Stimulated activated CD4-positive, alpha-beta T cell treated with anti-CD3 and anti-CD28 coated beads, Interleukin-12 subunit alpha, Interleukin-12 subunit beta, amount 100 ng/mL, for 24 hours (primary cell): ENCODE data around the gene SDE2.
"Not testable (repeated sequence)": the region's sequence is repeated elsewhere in the genome, so short reads cannot be mapped to it uniquely, and the experiment has no call there.

ENCODE experiments used
- DNase-seq, 2 experiments: peaks; one replicate each; pipeline ENCODE4 v3.0.0-alpha.2; 2020; ENCODE audit warnings: low read depth in 2 of 2

Gene SDE2

DNA sequence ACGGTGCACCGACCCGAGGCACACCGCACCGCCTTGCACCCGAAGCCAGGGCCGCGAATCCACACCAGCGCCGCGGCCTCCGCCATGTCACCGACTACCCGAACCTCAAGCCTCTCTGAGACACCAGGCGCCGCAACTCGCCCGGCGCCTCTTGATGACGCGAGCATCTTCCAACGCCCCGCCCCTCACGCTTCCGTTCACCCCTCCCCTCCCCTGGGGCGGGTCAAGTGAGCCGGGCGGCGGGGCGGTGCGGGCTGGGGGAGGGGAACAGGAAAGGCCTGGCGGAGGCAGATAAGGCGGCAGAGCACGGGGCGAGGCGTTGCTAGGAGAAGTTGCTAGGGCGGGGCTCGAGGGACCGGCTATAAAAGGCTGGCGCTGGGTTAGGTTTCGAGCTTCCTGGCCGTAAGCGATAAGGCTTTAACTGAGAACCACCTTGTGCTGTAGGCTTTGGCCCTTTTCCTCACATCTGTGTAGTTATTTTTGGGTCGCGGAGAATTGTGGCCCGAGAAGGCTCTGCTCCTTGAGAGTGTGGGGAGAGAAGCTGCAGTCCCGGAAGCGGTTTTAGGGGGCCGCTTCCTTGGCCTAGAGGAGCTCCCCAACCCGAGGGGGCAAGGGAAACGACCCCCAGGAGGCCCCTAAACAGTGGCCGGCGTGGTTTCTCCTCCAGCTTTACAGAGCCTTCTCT is at the start of gene SDE2:
Gene SDE2 (minus strand): TSS at position 117 of the 685 bp plus-strand sequence. CDS start 31 bp downstream, at position 86.
- peak; percentile 99 to 100 for DNase-seq

DNA sequence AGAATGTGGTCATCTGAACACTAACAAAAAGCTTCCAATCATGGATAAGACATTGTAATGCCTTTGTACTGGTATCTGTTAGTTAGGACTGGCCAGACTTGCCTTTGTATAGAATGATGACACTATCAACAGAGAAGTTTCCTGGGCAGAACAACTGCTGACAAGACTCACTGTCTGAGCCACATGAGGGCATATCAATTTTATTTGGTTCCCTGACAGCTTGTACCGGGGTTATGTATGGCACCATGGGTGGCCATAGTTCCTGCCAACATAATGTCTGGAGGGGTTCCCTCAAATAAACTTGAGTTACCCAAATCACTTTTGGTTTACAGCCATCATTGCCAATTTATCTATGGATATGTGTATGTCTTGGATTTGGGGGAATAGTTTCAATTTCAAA is 49.7 kb upstream of the SDE2 start:
- no peak for DNase-seq

DNA sequence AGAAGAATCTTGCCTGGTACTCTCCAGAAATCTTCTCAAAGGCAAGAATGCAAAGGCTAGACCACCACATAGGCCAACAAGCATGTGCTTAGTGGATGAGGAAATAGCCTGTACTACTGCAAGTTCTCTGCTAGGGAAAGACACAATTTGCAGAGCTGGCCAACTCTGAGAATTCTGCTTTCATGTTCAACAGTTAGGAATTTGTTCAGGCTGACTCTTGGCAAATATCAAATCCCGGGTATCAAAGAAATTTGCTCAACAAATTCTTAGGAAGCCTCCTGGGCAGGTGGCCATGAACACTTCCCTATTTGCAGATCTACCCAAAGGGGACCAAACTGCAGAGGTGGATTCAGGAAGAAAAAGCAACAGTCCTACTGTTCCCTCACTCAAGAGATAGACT is 48.4 kb upstream of the SDE2 start:
- DNase-seq = no peak

DNA sequence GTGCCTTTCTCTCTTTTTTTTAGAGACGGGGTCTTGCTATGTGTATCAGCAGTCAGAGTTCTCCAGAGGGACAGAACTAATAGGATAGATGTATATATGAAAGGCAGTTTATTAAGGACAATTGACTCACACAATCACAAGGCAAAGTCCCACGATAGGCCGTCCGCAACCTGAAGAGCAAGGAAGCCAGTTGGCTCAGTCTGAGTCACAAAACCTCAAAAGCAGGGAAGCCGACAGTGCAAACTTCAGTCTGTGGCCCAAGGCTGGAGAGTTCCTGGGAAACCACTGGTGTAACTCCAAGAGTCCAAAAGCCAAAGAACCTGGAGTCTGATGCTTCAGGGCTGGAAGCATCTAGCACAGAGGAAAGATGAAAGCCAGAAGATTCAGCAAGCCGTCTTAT is 47.1 kb upstream of the SDE2 start:
- no peak for DNase-seq

DNA sequence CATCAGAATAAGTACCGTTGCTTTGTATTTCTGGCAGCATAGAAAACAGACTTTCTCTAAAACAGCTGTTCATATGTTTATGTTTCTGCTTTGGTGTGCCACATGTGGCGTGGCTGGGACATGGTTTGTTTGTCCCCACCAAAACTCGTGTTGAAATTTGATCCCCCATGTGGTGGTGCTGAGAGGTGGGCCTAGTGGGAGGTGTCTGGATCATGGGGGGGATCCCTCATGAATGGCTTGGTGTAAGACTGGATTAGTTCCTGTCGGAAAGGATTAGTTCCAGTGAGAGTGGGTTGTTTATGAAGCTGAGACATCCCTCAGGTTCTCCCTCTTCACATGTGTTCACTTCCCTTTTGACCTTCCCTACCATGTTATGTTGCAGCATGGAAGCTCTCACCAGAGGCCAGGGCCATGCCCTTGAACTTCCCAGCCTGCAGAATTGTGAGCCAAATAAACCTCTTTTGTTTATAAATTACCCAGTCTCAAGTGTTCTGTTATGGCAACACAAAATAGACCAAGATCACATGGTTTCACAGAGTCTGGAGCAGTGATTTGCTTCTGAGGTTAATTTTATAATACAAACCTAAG is 45.5 kb upstream of the SDE2 start:
- no peak for DNase-seq

DNA sequence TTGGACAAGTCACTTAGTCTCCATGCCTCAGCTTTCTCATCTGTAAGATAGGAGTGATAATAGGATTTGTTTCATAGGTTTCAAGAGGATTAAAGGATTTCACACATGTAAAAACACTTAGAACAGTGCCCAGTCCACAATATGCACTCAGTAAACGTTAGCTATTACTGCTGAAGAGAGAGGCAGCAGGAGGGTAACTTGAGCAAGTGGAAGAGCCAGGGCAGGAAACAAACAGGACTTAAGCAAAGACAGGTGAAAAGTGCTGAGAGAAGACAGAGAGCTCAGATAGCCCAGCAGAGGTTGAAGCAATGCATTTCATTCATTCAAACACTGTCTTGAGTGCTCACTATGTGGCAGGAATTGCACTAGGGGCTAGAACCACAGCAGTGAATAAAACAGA is 42.3 kb upstream of the SDE2 start:
- no peak for DNase-seq

DNA sequence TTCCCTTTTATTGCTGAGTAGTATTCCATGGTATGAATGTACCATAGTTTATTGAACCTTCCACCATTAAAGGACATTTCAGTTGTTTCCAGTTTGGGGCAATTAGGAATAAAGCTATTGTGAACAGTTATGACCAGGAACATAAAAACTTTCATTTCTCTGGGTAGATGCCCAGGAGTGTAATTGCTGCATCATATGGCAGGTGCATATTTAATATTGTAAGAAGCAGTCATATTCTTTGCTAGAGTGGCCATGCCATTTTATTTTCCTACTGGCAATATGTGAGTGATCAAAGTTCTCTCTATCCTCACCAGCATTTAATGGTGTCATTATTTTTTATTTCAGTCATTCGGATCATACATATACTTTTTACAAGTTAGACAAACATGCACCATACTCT is 39.5 kb upstream of the SDE2 start:
- no peak for DNase-seq

DNA sequence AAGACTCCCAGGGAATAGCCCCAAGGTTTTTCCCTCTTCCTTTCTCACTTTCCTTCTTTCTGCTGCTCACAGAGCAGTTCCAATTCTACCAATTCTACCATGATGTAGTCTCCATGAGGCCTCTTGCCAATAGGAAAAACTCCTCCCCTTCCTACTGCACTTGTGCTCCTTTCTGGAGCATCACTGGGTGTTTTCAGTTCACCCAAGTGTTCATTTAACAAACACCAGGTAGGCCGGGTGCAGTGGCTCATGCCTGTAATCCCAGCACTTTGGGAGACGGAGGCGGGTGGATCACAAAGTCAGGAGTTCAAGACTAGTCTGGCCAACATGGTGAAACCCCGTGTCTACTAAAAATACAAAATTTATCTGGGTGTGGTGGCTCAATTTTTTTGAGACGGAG is 36.8 kb upstream of the SDE2 start:
- DNase-seq = no peak

DNA sequence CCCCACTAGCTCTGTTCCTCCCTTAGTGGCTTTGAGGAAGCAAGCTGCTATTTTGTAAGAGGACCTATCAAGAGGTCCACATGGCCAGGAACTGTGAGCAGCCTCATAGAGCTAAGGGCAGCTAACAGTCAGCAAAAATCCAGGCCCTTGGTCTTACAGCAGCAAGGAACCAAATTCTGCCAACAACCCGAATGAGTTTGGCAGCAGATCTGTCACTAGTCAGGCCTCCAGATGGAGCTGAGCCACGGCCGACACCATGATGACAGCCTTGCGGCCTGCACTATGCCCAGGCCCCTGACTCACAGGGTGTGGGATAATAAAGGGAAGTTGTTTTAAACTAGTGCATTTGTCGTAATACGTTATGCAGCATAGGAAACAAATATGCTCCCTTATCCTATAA is 35.3 kb upstream of the SDE2 start:
- DNase-seq = no peak

DNA sequence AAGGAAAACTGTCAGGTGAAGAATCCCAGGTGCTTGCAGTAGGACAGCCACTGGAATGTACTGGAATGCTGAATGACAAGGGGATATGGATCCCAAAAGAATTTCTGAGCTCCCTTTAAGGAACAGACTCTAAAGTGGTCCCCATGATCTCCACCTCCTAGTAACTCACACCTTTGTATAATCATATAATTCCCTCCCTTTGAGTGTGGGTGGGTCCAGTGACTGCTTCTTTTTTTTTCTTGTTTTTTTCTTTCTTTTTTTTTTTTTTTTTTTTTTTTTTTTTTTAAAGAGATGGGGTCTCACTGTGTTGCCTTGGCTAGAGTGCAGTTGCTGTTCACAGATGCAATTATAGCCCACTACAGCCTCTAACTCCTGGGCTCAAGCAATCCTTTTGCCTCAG is 34.8 kb upstream of the SDE2 start:
- no peak for DNase-seq

DNA sequence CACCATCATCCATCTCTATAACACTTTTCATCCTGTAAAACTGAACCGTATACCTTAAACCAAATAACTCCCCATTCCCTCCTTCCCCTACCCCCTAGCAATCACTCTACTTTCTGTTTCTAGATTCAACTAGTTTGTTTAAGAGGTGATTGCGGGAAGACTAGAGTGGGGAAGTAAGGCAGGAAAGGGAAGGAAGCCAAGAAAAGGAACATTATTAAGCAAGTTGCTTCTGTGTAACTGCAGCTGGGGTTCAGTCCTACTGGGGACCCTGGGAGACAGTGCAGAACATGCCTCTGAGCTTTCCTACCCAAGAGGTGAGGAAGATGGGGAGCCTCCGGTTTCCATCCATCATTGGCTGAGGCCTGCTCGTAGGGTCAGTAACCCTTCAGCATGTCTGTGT is 34.4 kb upstream of the SDE2 start:
- no peak for DNase-seq

DNA sequence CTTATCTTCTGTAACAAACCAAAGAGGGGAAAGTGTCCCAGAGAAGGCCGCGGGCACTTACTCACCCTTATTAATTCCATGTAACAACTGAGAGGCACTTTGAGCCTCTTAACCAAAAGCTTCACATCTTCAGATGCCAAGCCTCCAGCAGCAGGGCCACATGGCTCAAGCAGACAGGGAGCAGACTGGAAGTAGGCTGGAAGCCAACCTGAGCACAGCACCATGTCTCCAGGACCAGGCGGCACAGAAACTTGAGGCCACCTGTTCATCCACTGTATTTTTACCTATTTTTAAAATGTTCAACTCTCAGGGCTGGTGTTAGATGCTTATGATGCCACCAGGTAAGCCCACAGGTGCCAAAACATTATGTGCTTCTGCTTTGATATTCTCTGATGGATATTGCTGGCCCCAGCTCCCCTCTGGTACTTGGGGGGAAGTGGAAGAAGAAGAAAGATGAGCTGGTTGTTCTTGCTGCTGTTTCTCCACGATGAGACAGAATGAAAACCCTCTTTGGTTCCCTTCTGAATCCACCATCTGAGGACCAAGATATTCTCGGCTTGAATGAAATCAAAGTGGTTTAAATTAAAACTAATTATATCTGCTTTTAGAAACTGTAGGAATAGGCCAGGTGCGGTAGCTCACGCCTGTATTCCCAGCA is 30.6 kb upstream of the SDE2 start:
- no peak for DNase-seq

DNA sequence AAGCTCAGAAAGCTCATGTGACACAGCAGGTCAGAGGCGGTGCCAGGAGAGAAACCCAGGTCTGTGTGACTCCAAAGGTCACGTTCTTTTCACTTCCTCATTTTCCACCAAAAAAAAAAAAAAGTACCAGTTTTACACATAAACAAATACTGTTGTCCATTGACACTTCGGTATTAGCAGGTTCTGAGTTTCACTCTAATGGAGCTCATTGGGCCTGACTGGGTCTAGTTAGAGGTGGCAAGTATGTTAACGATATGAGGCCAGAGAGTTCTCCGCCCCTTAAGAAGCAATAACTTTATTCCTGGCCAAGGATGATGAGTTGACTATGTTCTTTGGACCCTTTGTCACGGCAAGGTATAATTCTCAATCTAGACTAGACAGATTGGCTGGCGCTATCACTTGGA is 30.0 kb upstream of the SDE2 start:
- DNase-seq = no peak

DNA sequence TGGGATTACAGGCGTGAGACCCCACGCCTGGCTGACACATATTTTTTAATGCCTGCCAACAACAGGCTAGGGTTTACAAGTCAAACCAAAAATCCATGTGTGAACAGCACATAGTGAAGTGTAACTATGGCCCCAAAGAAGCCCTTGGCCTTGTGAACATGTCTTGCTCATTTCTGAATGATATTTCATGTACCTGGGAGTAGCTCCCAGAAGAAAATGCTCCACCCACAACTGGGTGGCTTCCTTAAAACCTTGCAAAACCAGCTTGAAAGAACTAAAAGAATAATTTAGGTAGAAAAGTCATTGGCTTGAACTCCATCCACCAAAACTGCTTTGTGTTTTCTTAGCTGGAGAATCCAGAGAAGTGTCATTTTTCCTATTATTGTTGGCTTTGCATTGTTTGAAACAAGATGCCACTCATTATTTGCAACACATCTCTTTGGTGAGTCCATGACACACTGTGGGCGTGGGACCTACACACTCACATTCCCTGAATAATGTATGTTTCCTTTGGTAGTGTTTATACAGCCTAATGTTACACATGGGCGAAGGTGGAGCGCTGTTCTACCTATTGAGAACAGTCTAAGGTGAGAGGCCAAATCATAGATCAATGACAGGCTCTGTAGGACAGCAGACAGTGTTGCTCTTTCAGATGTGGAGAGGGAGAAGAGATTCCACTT is 28.5 kb upstream of the SDE2 start:
- no peak for DNase-seq

DNA sequence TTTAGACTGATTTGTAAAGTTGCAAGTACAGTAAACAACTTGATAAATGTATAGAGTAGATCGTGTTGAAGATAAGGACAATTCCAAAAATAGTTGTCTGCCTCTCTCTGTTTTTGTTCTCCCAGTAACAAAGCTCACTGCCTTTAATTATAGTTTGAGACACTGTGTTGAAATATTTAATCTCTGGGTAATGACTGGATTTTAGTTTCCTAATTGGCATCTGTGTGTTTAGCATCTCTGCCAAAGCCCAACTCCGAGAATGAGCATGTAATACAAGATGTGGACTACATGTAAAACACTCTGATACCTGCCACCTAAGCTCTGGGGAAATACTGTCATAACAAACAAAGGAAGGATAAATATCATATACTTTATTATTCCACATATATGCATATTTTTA is 27.7 kb upstream of the SDE2 start:
- DNase-seq = no peak

DNA sequence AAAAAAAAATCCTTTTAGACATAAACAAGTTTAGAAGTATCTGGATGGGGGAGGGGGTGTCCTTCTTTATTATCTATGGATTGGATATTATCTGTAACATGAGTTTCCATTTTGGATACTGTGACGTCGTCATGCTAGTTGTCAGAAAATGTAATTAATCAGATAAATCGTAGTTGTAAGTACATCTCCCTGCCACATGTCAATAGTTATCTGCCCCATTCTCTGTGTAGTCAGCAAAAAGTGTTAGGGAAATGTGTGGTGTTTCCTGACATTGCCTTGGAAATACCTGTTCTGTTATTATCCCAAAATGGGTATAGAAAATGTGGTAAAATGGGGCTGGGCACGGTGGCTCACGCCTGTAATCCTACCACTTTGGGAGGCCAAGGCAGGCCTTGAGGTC is 24.6 kb upstream of the SDE2 start:
- no peak for DNase-seq

DNA sequence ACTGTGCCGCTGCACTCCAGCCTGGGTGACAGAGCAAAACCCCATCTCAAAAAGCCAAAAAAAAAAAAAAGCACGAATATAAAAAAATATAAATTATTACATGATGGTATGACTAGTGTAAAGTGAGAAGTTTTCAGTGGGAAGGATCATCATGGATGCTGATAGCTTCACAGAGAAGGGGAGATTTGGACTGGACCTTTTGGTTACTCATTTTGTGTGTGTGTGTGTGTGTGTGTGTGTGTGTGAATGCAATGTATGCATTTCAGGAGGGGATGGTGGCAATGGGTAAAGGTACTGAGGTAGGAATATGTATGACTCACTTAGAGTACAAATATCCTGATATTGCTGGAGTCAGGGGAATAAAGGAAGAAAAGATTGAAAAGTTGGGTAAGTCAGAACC is 22.7 kb upstream of the SDE2 start:
- no peak for DNase-seq

DNA sequence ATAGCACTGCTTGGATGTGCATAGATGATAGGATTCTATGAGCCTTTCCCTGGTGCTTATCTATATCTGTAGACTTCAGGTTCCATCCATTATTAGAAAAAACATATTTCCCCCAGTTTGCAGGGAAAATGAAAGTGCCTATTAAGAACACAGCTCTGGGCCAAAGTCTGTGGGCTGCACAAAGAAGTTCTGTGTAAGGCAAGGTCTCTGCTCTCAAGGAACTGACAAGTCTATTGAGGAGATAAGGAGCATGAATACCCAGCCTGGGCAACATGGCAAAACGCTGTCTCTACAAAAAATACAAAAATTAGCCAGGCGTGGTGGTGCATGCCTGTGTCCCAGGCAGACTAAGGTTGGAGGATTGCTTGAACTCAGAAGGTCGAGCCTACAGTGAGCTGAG is 22.3 kb upstream of the SDE2 start:
- no peak for DNase-seq

DNA sequence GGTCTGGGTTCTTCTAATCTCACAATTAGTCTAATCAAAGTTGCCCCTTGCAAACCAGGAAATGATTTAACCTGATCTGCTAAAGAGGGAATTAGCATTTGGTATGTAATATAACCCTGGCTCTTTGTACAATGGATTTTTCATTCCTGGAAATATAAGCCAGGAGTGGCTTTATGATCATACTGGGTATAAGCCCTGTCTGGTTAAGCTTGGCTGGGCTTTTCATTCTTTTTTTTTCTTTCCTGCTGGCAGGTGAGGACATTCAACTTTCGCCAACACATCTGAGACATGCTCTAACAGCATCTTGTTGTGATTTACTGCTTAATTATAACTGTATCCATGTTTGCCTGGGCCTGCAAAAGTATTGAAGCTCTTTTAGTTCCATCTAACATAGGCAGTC is 20.4 kb upstream of the SDE2 start:
- DNase-seq = no peak

DNA sequence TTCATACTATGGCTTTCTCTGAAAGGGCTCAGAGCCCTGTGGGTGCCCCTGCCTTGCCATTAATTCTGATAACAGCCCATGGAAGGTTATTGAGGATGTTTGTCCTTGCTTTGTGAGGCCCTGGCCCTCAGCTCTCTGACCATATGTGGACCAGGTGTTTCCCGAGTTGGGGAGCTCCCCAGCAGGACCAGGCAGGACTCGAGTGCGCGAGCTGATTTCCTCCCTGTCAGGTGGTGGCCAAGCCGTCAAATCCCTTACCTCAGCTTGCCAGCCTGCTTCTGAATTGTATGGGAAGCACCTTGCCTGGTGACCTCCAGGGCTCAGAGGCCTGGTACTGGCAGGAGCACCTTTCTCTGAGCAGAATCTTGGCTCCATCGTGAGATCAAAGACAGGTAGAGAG is 17.9 kb upstream of the SDE2 start:
- no peak for DNase-seq

DNA sequence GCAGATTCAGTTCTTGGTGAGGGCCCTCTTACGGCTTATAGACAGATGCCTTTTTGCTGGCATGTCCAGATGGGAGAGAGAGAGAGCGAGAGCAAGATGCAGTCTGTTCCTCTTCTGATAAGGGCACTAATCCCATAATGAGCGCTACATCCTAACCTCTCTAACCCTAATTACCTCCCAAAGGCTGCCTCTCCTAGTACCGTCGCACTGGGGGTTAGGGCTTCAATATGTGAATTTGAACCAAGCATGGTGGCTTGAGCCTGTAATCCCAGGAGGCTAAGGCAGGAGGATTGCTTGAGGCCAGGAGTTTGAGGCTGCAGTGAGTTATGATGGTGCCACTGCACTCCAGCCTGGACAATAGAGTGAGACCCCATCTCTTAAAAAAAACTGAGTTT is 10.5 kb upstream of the SDE2 start:
- no peak for DNase-seq

DNA sequence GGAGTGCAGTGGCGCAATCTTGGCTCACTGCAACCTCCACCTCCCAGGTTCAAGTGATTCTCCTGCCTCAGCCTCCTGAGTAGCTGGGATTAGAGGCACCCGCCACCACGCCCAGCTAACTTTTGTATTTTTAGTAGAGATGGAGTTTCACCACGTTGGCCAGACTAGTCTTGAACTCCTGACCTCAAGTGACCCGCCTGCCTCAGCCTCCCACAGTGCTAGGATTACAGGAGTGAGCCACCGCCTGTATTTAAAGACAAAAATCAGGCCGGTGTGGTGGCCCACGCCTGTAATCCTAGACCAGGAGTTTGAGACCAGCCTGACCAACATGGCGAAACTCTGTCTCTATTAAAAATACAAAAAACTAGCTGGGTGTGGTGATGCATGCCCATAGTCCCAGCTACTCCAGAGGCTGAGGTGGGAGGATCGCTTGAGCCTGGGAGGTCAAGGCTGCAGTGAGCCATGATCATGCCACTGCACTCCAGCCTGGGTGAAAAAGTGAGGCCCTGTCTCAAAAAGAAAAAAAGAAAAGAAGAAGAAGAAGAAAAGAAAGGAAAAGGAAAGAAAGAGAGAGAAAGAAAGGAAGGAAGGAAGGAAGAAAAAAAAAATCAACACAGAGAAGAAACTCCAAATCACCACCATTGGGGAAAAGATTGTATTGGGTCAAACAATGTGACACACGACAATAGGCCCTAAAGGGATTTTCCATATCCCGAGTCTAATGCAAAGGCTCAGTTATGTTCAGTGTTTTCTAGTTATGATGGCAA is 8.2 kb upstream of the SDE2 start:
- DNase-seq = not testable (repeated sequence)
